Stimulated activated naive CD4-positive, alpha-beta T cell (primary cell): ENCODE results near the gene KCNAB2.

Experiments used
- DNase-seq, 6 experiments: peaks; one replicate each; lab custom pipeline; 2025; lab: John Stamatoyannopoulos, UW

KCNAB2 gene

GRCh38 chr1:6129313-6129712 is 83.6 kb downstream of the KCNAB2 start:
- no peak for DNase-seq

DNA sequence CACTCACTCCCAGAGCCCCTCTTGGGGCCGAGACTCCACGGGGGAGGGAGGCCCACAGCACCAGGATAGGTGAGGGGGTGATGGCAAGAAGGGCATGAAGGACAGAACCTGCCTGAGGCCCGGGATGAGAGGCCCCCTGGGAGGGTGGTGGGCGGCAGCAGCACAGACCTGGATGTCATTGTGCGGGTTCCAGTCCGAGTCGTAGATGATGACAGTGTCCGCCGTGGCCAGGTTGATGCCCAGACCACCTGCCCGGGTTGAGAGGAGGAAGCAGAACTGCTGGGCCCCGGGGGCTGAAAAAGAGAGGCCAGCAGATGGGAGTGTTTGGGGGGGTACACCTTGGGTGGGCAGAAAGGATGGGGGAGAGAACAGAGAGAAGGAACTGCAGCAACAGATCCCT is 84.3 kb downstream of the KCNAB2 start:
- no peak for DNase-seq

DNA sequence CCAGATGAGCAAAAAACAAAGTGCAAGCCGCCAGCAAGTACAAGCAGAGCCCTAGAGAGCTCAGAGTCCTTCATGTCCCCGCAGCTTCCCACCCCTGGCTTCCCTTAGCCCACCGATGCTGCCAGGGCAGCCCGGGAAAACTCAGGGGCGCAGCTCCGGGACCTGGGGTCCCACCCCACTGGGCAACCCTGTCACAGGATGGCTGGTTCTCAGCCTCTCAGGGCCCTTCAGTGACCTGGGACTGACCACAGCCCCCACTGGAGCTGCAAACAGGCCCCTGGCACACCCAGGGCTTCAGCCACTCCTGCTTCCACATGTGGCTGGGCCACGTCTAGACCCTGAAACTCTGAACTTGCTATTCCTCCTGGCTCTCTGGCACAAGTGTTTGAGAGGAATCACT is 84.9 kb downstream of the KCNAB2 start:
- no peak for DNase-seq

GRCh38 chr1:6131561-6131960 is 85.9 kb downstream of the KCNAB2 start:
- no peak for DNase-seq

- no peak for DNase-seq
These were observed 87.6 kb downstream of the KCNAB2 start for GRCh38 chr1:6133146-6133895.

- no peak for DNase-seq
These were observed 88.5 kb downstream of the KCNAB2 start for GRCh38 chr1:6134206-6134605.

GRCh38 chr1:6134741-6135510 is 89.2 kb downstream of the KCNAB2 start:
- no peak for DNase-seq

DNA sequence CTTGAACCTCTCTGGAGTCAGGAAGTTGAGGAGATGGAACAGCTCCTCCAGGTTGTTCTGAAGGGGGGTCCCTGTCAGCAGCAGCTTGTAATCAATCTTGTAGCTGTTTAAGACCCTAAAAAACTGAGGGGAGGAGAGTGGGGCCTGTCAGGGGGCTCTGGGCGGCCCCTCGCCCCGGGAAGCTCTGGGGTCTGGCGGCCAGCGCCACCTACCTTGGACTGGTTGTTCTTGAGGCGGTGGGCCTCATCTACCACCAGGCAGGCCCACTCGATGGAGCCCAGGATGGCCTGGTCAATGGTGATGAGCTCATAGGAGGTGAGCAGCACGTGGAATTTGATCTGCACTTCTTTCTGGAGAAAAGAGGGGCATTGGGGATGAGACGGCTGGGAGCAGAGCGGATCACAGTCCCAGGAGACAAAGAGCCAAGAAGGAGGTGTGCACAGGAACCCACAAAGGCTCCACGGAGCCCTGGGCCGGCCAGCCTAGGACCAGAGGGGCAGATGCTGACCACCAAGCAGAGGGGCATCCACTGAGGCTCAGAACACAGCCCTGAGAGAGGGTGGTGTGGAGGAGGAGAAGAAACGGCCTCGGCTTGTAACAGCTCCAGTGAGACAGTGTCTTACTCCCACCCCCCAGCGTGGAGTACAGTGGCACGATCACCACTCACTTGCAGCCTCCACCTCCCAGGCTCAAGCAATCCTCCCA is 91.0 kb downstream of the KCNAB2 start:
- DNase-seq, result no peak

DNA sequence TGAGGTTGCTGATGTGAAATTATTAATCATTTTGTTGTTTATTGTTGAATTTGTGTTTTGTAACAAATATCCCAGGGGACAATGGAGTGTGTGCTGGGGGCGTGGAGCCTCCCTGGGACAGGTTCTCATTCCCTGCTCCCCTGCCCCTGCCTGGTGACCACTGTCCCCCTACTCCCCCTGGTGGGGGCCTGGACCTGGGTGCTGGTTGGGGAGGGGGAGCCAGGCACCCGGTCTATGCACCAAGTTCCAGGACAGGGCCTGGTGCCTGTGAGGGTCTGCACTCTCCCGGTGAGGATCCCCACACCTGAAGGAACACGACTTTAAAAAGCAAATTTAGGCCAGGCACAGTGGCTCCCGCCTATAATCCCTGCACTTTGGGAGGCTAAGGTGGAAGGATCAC is 92.1 kb downstream of the KCNAB2 start:
- DNase-seq, result no peak

DNA sequence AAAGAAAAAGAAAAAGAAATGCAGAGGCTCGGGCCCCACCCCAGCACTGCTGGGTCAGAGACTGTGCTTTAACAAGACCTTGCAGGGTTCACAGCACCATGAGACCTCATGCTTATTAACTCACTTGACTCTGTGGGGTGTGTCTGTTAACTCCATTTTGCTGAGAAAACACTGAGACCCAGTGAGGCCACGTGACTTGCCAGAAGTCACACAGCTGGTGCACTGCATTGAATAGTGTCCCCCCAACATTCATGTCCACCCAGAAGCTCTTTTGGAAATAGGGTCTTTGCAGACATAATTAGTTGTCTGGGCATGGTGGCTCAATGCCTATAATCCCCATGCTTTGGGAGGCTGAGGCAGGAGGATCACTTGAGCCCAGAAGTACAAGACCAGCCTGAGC is 94.7 kb downstream of the KCNAB2 start:
- DNase-seq, result no peak

- DNase-seq, result no peak
These were observed 95.9 kb downstream of the KCNAB2 start for GRCh38 chr1:6141592-6141991.

DNA sequence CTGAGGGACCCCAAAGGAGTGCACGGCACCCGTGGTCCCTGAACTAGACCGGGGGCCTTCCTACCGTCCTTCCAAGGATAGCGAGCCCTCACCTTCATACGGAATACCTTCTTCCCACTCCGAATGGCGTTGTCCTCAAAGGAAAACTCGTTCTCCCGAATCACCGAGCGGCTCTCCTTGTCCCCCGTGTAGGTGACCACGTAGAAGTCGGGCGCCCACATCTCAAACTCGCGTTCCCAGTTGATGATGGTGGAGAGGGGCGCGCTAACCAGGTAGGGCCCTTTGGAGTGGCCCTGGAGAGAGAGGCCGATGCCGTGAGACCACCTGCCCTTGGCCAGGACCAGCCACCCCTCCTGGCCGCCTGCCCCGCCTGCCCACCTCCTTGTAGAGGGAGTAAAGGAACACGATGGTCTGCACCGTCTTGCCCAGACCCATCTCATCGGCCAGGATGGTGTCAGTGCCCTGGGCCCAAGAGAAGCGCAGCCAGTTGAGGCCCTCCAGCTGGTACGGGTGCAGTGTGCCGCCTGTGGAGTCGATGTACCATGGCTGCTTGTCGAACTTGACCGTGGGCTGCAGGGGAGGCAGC is 96.4 kb downstream of the KCNAB2 start:
- no peak for DNase-seq

DNA sequence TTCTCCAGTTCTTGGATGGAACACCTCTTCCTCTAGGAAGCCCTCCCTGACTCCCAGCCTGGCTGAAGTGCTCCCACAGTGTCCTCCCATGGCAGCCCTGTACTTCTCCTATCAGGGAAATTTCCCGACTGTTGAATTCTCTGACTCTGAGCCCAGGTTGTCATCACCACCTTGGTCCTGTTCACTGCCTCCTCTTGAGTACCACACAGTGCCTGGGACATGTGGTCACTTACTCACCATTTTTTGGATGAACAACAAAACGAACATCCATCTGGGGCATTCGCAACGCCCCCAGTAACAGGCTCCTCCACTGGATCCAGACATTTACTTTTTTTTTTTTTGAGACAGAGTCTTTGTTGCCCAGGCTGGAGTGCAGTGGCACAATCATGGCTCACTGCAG is 97.0 kb downstream of the KCNAB2 start:
- no peak for DNase-seq

GRCh38 chr1:6143395-6143794 is 97.7 kb downstream of the KCNAB2 start:
- DNase-seq, result no peak

DNA sequence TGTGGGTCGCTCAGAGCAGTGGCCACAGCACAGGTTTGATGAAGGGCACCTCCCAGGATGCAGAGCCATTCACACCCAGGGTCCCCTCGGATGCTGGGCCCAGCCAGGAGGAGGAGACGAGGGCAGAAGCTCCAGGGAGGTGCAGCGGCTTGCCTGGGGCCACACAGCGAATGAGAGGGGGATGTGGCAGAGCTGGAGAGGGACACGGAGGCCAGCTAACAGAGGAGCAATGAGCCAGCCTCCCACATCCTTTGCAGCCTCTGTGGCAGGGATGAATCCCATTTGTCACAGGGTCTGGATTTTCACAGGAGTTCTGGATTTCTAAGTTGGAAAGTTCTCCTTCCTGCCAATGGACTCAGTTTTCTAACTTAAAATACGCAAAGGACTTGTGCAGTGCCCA is 98.5 kb downstream of the KCNAB2 start:
- DNase-seq, result no peak

- no peak for DNase-seq
These were observed 99.1 kb downstream of the KCNAB2 start for GRCh38 chr1:6144647-6145395.

- DNase-seq, result no peak
These were observed 99.7 kb downstream of the KCNAB2 start for GRCh38 chr1:6145396-6145750.

DNA sequence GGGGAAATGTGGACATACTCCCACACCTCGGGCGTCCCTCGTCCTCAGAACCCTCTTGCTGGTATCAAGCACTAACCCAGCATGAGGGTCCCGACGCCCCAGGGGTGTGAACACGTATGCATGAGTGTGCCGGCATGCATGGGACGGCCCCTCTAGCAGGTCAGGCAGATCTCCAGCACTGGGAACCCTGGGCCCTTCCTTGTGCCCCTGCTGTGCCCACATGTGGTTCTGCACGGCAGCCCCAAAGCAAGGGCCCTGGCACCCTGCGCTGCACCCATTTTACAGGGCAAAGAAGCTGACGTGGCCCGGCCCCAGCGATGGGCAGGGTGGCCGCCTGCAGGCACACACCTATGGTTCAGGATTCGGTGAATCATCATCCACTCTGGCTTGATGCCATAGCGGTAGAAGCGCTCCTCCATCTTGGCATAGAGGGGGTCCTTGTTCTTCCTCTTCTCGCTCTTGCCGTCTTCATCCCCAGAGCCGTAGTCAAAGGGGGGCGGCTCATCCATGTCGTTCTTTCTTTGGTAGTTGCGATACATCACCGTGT is 100.2 kb downstream of the KCNAB2 start:
- DNase-seq, result no peak

- peak; percentile 30 to 71 (median 61) for DNase-seq
These were observed 103.0 kb downstream of the KCNAB2 start for GRCh38 chr1:6148497-6149241.

DNA sequence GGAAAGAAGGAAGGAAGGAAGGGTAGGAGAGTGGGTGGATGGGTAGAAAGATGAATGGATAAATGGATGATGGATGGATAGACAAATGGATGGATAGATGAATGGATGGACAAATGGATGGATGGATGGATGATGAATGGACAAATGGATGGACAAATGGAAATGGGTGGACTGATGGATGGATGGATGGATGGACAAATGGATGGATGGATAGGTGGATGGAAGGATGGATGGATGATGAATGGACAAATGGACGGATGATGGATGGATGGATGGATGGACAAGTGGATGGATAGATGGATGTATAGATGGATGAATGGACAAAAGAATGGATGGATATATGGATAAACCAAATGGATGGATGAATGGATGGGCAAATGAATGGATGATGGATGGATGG is 103.9 kb downstream of the KCNAB2 start:
- DNase-seq, result no peak
